Omental fat pad (tissue), 4 donors: Measurements from ENCODE around the gene C13orf46. TPM values are rescaled to one million over a fixed set of nuclear protein-coding genes. Genes with fewer than 3 reads are reported as not detected.

Source experiments
- ATAC-seq: fragments of 150-250 bp; one replicate; pipeline ENCODE4 v1.9.1; 2016; ENCODE audit warnings: mild to moderate bottlenecking, moderate library complexity; ENCODE audit not compliant: low FRiP score
- DNase-seq: peaks from one replicate; pipeline ENCODE4 v3.0.0-alpha.2; 2019; ENCODE audit warnings: low spot score
- CTCF ChIP-seq, 3 donors: fragments of 450-650 bp; IDR thresholded peaks; one replicate each; pipeline ENCODE4 v1.5.1; 2016 to 2017; ENCODE audit warnings: antibody characterized with exemption in 3 of 3, mild to moderate bottlenecking in 3 of 3, moderate library complexity in 2 of 3
- total RNA-seq, 4 donors: library from RNA; depleted of rRNA; stranded (reverse); fragments of >200 nt; gene quantifications; one replicate each; pipeline ENCODE4 v1.1.0, GENCODE V29; 2016

C13orf46 gene
- total RNA-seq, 4 donors from 2014 or later = 0.13 to 6.9 (median 1.6) TPM

DNA sequence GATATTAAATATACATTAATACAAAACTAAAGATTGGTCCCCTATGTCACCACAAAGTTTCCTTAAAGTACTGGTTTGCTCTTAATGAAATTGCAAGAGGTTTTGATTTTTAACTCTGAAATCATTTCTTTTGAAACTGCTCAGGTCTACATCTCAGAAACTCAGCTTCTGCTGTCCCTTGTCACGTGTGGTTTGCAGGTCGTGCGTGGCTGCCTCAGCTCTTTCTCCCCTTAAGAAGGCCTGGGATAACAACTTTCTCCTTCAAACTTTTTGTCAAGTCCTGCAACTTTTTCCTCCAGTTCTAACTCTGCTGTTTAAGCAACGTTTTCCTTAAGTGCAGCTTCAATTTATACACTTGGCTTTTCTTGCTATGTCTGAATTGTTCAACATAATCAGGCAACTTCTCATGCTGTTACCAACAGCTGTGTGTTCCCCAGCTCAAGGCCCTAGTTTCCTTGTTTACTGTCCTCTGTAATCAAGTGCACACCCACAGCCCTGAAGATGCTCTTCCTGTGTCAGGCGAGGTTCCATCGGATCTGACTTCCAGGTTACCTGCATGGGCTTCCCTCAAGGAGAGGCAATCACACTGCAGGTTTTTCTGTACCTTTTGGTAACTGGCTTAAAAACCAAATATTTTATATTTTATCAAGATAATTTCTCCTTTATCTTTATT, 13.5 kb downstream of the C13orf46 start:
- DNase-seq = no peak
- ATAC-seq = no peak
- TF ChIP-seq CTCF (IDR thresholded peaks at IDR 0.05) = no peak

GRCh38 chr13:113959198-113959597, 14.7 kb downstream of the C13orf46 start:
- ATAC-seq (no peak), DNase-seq (no peak)
- no peak for TF ChIP-seq CTCF (IDR thresholded peaks at IDR 0.05)

GRCh38 chr13:113958373-113958772, 15.5 kb downstream of the C13orf46 start:
- DNase-seq (no peak), ATAC-seq (no peak)
- TF ChIP-seq CTCF (IDR thresholded peaks at IDR 0.05) = no peak

- DNase-seq = no peak
- no peak for TF ChIP-seq CTCF (IDR thresholded peaks at IDR 0.05)
- no peak for ATAC-seq
These were observed 17.3 kb downstream of the C13orf46 start for GRCh38 chr13:113956571-113956970.

GRCh38 chr13:113955691-113956090, 18.2 kb downstream of the C13orf46 start:
- no peak for TF ChIP-seq CTCF (IDR thresholded peaks at IDR 0.05)
- no peak for DNase-seq
- ATAC-seq = no peak

- no peak for DNase-seq
These were observed 18.6 kb downstream of the C13orf46 start for GRCh38 chr13:113955235-113955634.

More at GRCh38 chr13:113955235-113955634, 18.6 kb downstream of the C13orf46 start:
- no peak for TF ChIP-seq CTCF (IDR thresholded peaks at IDR 0.05)
- ATAC-seq = no peak
